H1 (cell line): ENCODE results near the gene TRIAP1. TPM values are rescaled to one million over a fixed set of nuclear protein-coding genes. Genes with fewer than 3 reads are reported as not detected.

ENCODE experiments used
- CTCF ChIA-PET: fragments of 300-600 bp; sonication (Branson Sonifier 250); formaldehyde crosslinking; loops from one replicate; lab custom pipeline; 2021; ENCODE audit not compliant: partially characterized antibody; lab: Charles Lee
- POLR2A ChIA-PET: fragments of 300-600 bp; sonication (Branson Sonifier 250); formaldehyde crosslinking; loops from one replicate; lab custom pipeline; 2021; ENCODE audit warnings: inconsistent platforms; ENCODE audit not compliant: partially characterized antibody; lab: Charles Lee
- DNase-seq, 2 experiments: peaks; one replicate each; pipeline versions ENCODE4 v3.0.0 to v3.0.0-alpha.2; 2010 to 2022; ENCODE audit warnings: low spot score in 2 of 2, low read depth in 1 of 2, mixed read lengths in 1 of 2
- FAIRE-seq: peaks from 2 replicates; lab custom pipeline; 2011; peaks lifted over from hg19 to GRCh38; lab: Jason Lieb, UNC
- H2AFZ ChIP-seq: 2 replicates; pipeline ENCODE4 v1.8.1; 2012; ENCODE audit warnings: low read length, inconsistent platforms
- H2AK5ac ChIP-seq: 2 replicates; pipeline ENCODE4 v1.6.1; 2013; ENCODE audit warnings: low read depth, low read length
- H2BK120ac ChIP-seq: replicated peaks from 2 replicates; pipeline ENCODE3; 2013; ENCODE audit warnings: low read depth, low read length, inconsistent platforms
- H2BK12ac ChIP-seq: 2 replicates; pipeline ENCODE4 v1.6.1; 2013; ENCODE audit warnings: low read depth, low read length
- H2BK15ac ChIP-seq: 2 replicates; pipeline ENCODE4 v1.6.1; 2013; ENCODE audit warnings: low read length
- H2BK20ac ChIP-seq: 2 replicates; pipeline ENCODE4 v1.6.1; 2013; ENCODE audit warnings: low read length
- H2BK5ac ChIP-seq: 2 replicates; pipeline ENCODE4 v1.6.1; 2013; ENCODE audit warnings: low read depth, low read length
- H3K14ac ChIP-seq: 2 replicates; pipeline ENCODE4 v1.6.1; 2013; ENCODE audit warnings: inconsistent platforms; ENCODE audit not compliant: insufficient read length
- H3K18ac ChIP-seq: 2 replicates; pipeline ENCODE4 v1.6.1; 2013; ENCODE audit warnings: low read length; ENCODE audit errors: extremely low read depth
- H3K23ac ChIP-seq: 2 replicates; pipeline ENCODE4 v1.6.1; 2013; ENCODE audit warnings: inconsistent platforms; ENCODE audit not compliant: insufficient read length
- H3K23me2 ChIP-seq: 2 replicates; pipeline ENCODE4 v1.6.1; 2013; ENCODE audit warnings: low read depth, low read length
- H3K27ac ChIP-seq: 2 replicates; pipeline ENCODE4 v1.6.1; 2011; ENCODE audit warnings: low read depth, low read length, inconsistent platforms
- H3K27me3 ChIP-seq, 4 experiments: replicated peaks in 1 of 4; 1 replicate in 1 of 4; 2 replicates in 3 of 4; pipeline versions ENCODE4 v1.6.1 to v1.8.1; 2011 to 2013; ENCODE audit warnings: low read length in 3 of 4, mild to moderate bottlenecking in 3 of 4, inconsistent platforms in 2 of 4, mixed read lengths in 2 of 4, moderate library complexity in 1 of 4; ENCODE audit not compliant: control insufficient read depth in 3 of 4, insufficient read depth in 3 of 4; ENCODE audit errors: extremely low read depth in 1 of 4
- H3K36me3 ChIP-seq, 4 experiments: 2 replicates each; pipeline versions ENCODE4 v1.6.1 to v1.8.1; 2011 to 2013; ENCODE audit warnings: mild to moderate bottlenecking in 4 of 4, low read length in 3 of 4, moderate library complexity in 2 of 4, control low read depth in 1 of 4, inconsistent platforms in 1 of 4; ENCODE audit not compliant: insufficient read depth in 4 of 4, control insufficient read depth in 2 of 4
- H3K4ac ChIP-seq: replicated peaks from 2 replicates; pipeline ENCODE3; 2013; ENCODE audit warnings: low read length, low read depth, mixed read lengths, inconsistent platforms; ENCODE audit not compliant: insufficient read length
- H3K4me1 ChIP-seq, 4 experiments: replicated peaks in 1 of 4; 1 replicate in 1 of 4; 2 replicates in 3 of 4; pipeline versions ENCODE4 v1.6.1 to v1.8.1; 2011 to 2013; ENCODE audit warnings: low read length in 3 of 4, inconsistent platforms in 2 of 4, mixed read lengths in 1 of 4; ENCODE audit not compliant: insufficient read depth in 4 of 4, control insufficient read depth in 3 of 4
- H3K4me2 ChIP-seq, 2 experiments: 2 replicates each; pipeline versions ENCODE4 v1.6.1 to v1.8.1; 2011 to 2013; ENCODE audit warnings: low read depth in 2 of 2, low read length in 2 of 2, control low read depth in 1 of 2, inconsistent platforms in 1 of 2, mild to moderate bottlenecking in 1 of 2; ENCODE audit not compliant: insufficient read depth in 1 of 2
- H3K4me3 ChIP-seq, 4 experiments: fragments of 200-600, 300-600 bp in 1 of 4; sonication (generic), shearing (Covaris generic), sonication (Bioruptor Twin) in 1 of 4; 2 replicates each; pipeline versions ENCODE4 v1.5.1 to v1.8.1; 2011 to 2016; ENCODE audit warnings: low read length in 4 of 4, low read depth in 3 of 4, control low read depth in 2 of 4, inconsistent platforms in 2 of 4, mild to moderate bottlenecking in 2 of 4, mixed read lengths in 1 of 4, moderate library complexity in 1 of 4; ENCODE audit not compliant: insufficient read depth in 2 of 4; ENCODE audit errors: extremely low read depth in 1 of 4
- H3K56ac ChIP-seq: replicated peaks from 2 replicates; pipeline ENCODE3; 2013; ENCODE audit warnings: low read depth, mild to moderate bottlenecking, mixed read lengths, low read length, inconsistent platforms; ENCODE audit not compliant: insufficient read length
- H3K79me1 ChIP-seq: 2 replicates; pipeline ENCODE4 v1.6.1; 2013; ENCODE audit warnings: low read depth, low read length, control low read depth
- H3K79me2 ChIP-seq, 2 experiments: 2 replicates each; pipeline versions ENCODE4 v1.6.1 to v1.8.1; 2012 to 2013; ENCODE audit warnings: low read length in 2 of 2, mild to moderate bottlenecking in 2 of 2, inconsistent platforms in 1 of 2; ENCODE audit not compliant: insufficient read depth in 2 of 2, control insufficient read depth in 1 of 2
- H3K9ac ChIP-seq, 4 experiments: replicated peaks in 1 of 4; 1 replicate in 1 of 4; 2 replicates in 3 of 4; pipeline versions ENCODE4 v1.6.1 to v1.8.1; 2011 to 2013; ENCODE audit warnings: low read depth in 3 of 4, low read length in 3 of 4, control low read depth in 2 of 4, mild to moderate bottlenecking in 2 of 4, moderate library complexity in 2 of 4, inconsistent platforms in 1 of 4; ENCODE audit errors: extremely low read depth in 1 of 4
- H3K9me3 ChIP-seq, 2 experiments: 2 replicates each; pipeline versions ENCODE4 v1.6.1 to v1.8.1; 2012 to 2013; ENCODE audit warnings: mild to moderate bottlenecking in 2 of 2, moderate library complexity in 2 of 2, control low read depth in 1 of 2, inconsistent platforms in 1 of 2, low read depth in 1 of 2, low read length in 1 of 2, mixed read lengths in 1 of 2; ENCODE audit not compliant: insufficient read depth in 2 of 2
- H4K20me1 ChIP-seq, 2 experiments: replicated peaks in 1 of 2; 2 replicates each; pipeline versions ENCODE3 to v1.8.1; 2011 to 2013; ENCODE audit warnings: inconsistent platforms in 2 of 2, low read length in 2 of 2, mild to moderate bottlenecking in 1 of 2; ENCODE audit not compliant: insufficient read depth in 2 of 2, control insufficient read depth in 1 of 2
- H4K5ac ChIP-seq: 2 replicates; pipeline ENCODE4 v1.6.1; 2013; ENCODE audit warnings: low read length, low read depth, mixed read lengths, inconsistent platforms; ENCODE audit not compliant: insufficient read length
- H4K8ac ChIP-seq: 2 replicates; pipeline ENCODE4 v1.8.0; 2013; ENCODE audit warnings: mild to moderate bottlenecking, moderate library complexity, low read length, inconsistent platforms; ENCODE audit not compliant: insufficient read depth; ENCODE audit errors: extremely low read depth
- H4K91ac ChIP-seq: replicated peaks from 2 replicates; pipeline ENCODE3; 2013; ENCODE audit warnings: low read length, mixed read lengths, inconsistent platforms; ENCODE audit not compliant: insufficient read length
- SIRT6 ChIP-seq: IDR thresholded peaks from one replicate; pipeline ENCODE4 v1.7.1; 2012; ENCODE audit warnings: low read length, inconsistent platforms
- WGBS, 2 experiments: shearing (Covaris generic) in 1 of 2; methylation state at CpG; one replicate each; pipeline versions ENCODE4 v1.1.6 to v1.1.7; 2013 to 2015; ENCODE audit warnings: low lambda C conversion rate in 2 of 2, mixed read lengths in 2 of 2, inconsistent platforms in 1 of 2, low coverage in 1 of 2, missing lambda C conversion rate in 1 of 2; ENCODE audit not compliant: insufficient replicate concordance in 2 of 2, insufficient coverage in 1 of 2, insufficient read length in 1 of 2; ENCODE audit errors: extremely low coverage in 1 of 2, missing lambda C conversion rate in 1 of 2; 5-methylcytosine and 5-hydroxymethylcytosine counted together
- polyA plus RNA-seq, 7 experiments: library from polyadenylated mRNA; depleted of rRNA in 3 of 7; stranded (reverse) in 5 of 7; unstranded in 2 of 7; fragments of >200 nt in 5 of 7; fragments of 200-250 nt in 2 of 7; gene quantifications; 1 replicate in 5 of 7; 2 replicates in 1 of 7; 4 replicates in 1 of 7; pipeline versions ENCODE4 v1.2.1 to v1.2.3, GENCODE V29; 2011 to 2013; ENCODE audit warnings: missing spikeins in 2 of 7, mixed read lengths in 2 of 7
- total RNA-seq: library from RNA; stranded (reverse); fragmentation: NEBNext Ultra II Directional; extraction: Animal tissue kit (Norgen Biotek cat#: 25700); gene quantifications from 2 replicates; pipeline ENCODE4 v1.2.1, GENCODE V29; 2021

TRIAP1 gene
- total and polyA plus RNA-seq, 2 of the 8 experiments (the other 6 are each of a cell fraction or from before 2014, with no cell fraction given), result 42.0 to 63.4 TPM

DNA sequence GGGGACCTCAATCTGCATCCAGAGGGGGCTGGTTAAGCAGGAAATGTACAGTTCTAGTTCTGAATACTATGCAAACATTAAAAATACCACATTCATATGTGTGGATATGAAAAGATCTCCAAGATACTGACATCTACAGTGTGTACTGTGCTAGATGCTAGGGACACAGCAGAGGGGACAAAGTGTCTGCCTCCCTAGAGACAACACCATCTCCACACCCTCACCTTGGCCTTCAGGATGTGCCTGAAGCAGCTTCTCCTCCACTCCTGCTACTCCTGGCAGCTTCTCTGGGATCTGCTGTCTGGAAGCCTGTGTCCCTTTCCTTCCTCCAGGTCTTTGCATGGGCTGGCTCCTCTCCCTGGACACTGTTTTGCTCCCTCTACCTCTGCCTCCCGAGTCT, 34.0 kb upstream of the TRIAP1 start:
- Histone ChIP-seq H4K20me1 (peaks cover 0 to 1% of the 10 kb centered on the region in 2 experiments), H3K9me3 (no peaks in the 10 kb centered on the region), H3K27ac (no peak overlapping the region), H2AK5ac (no peak overlapping the region), H2BK15ac (no peak overlapping the region), H3K23ac (no peak overlapping the region), H3K4ac (no peak overlapping the region), H3K56ac (no peak overlapping the region), H2AFZ (no peak overlapping the region), H3K4me1 (peaks cover 0 to 5% (median 0%) of the 10 kb centered on the region in 4 experiments; a peak in 1 of 7 replicates), H2BK120ac (no peak overlapping the region), H4K8ac (no peak overlapping the region), H2BK20ac (no peak overlapping the region), H3K79me1 (peaks cover 2% of the 10 kb centered on the region; the same call in 1 of the 2 replicates), H3K79me2 (no peaks in the 10 kb centered on the region), H4K91ac (no peak overlapping the region), H3K4me3 (no peak overlapping the region), H3K23me2 (no peaks in the 10 kb centered on the region), H3K9ac (no peak overlapping the region), H3K27me3 (no peaks in the 10 kb centered on the region), H3K4me2 (no peak overlapping the region), H4K5ac (no peak overlapping the region), H3K18ac (no peak overlapping the region), H3K36me3 (no peaks in the 10 kb centered on the region), H3K14ac (no peak overlapping the region), H2BK12ac (peak overlapping the region; percentile 86; the same call in 1 of the 2 replicates), H2BK5ac (no peak overlapping the region)
- FAIRE-seq (no peak), DNase-seq (no peak)
- POLR2A ChIA-PET, result interaction anchor here (0.6 to 4.2 kb wide), 11 partner anchors 10 to 279 kb away, joined by 3 to 25 read pairs (median 4); partner anchors contain the start of genes DYNLL1, RPLP0 and SRSF9
- CTCF ChIA-PET, result interaction anchor here (0.6 to 1.9 kb wide), 5 partner anchors 10 to 48 kb away, joined by 3 to 5 read pairs (median 4); partner anchors contain the start of gene DYNLL1
- WGBS, 2 experiments, result 91% methylated on average over 1 of the region's 1 CpG; no CpG with 5 or more reads in 1 of the 2 experiments
- no peak for TF ChIP-seq SIRT6
